Spleen (tissue), 13 donors: Measurements from ENCODE around the gene SLC25A53. TPM values are rescaled to one million over a fixed set of nuclear protein-coding genes. Genes with fewer than 3 reads are reported as not detected.

Experiments
- DNase-seq: peaks from one replicate; pipeline ENCODE4 v3.0.0-alpha.2; 2020
- H3K27ac ChIP-seq, 8 donors: fragments of 200-600 bp; sonication (generic) in 7 of 8; 1 replicate in 4 of 8; 2 replicates in 4 of 8; pipeline versions ENCODE4 v1.5.0 to v1.8.0; 2016 to 2021; ENCODE audit warnings: inconsistent platforms in 4 of 8, mild to moderate bottlenecking in 4 of 8, moderate library complexity in 1 of 8
- H3K27me3 ChIP-seq, 7 donors: fragments of 200-600 bp; sonication (generic) in 6 of 7; replicated peaks in 1 of 7; 1 replicate in 4 of 7; 2 replicates in 3 of 7; pipeline versions ENCODE4 v1.5.0 to v1.8.0; 2016 to 2021; ENCODE audit warnings: inconsistent platforms in 3 of 7, mild to moderate bottlenecking in 1 of 7
- H3K36me3 ChIP-seq, 6 donors: fragments of 200-600 bp; sonication (generic) in 5 of 6; 1 replicate in 4 of 6; 2 replicates in 2 of 6; pipeline versions ENCODE4 v1.5.0 to v1.8.0; 2016 to 2021; ENCODE audit warnings: inconsistent platforms in 2 of 6
- H3K4me1 ChIP-seq, 6 donors: fragments of 200-600 bp; sonication (generic) in 5 of 6; 1 replicate in 3 of 6; 2 replicates in 3 of 6; pipeline versions ENCODE4 v1.5.0 to v1.8.0; 2016 to 2021; ENCODE audit warnings: inconsistent platforms in 3 of 6
- H3K4me3 ChIP-seq, 8 donors: fragments of 200-600 bp; sonication (generic) in 7 of 8; 1 replicate in 4 of 8; 2 replicates in 4 of 8; pipeline versions ENCODE4 v1.5.0 to v1.8.0; 2016 to 2021; ENCODE audit warnings: inconsistent platforms in 4 of 8, mild to moderate bottlenecking in 4 of 8, moderate library complexity in 2 of 8
- H3K9me3 ChIP-seq, 8 donors: fragments of 200-600 bp; sonication (generic) in 7 of 8; 1 replicate in 4 of 8; 2 replicates in 4 of 8; pipeline versions ENCODE4 v1.5.0 to v1.8.0; 2016 to 2021; ENCODE audit warnings: inconsistent platforms in 4 of 8
- POLR2A ChIP-seq, 3 donors: fragments of 450-650 bp; IDR thresholded peaks; one replicate each; pipeline ENCODE4 v1.5.1; 2017; ENCODE audit warnings: antibody characterized with exemption in 3 of 3, mild to moderate bottlenecking in 1 of 3
- POLR2AphosphoS5 ChIP-seq, 3 donors: sonication (generic); formaldehyde crosslinking; IDR thresholded peaks; one replicate each; pipeline ENCODE4 v1.5.1; 2017; ENCODE audit warnings: antibody characterized with exemption in 3 of 3
- WGBS, 5 donors: extraction: QIAGEN DNeasy Blood & Tissue Kit in 3 of 5; methylation state at CpG; one replicate each; pipeline versions ENCODE4 v1.1.5 to v1.1.7; 2013 to 2018; 5-methylcytosine and 5-hydroxymethylcytosine counted together
- intact Hi-C: fragments of 100-400 bp; cut with DNase I; formaldehyde crosslinking; loops from one replicate; pipeline ENCODE4 v1.15.0; 2023; ENCODE audit warnings: low total_unique reads
- long read RNA-seq, 2 donors: transcript quantifications; one replicate each; lab custom pipeline, GENCODE V29; 2026
- polyA plus RNA-seq, 3 donors: library from polyadenylated mRNA; stranded (reverse); fragments of 200-250 nt; gene quantifications; one replicate each; pipeline ENCODE4 v1.2.1, GENCODE V29; 2013
- total RNA-seq, 7 donors: library from RNA; depleted of rRNA in 3 of 7; stranded (reverse); fragments of >200 nt in 3 of 7; fragmentation: NEBNext Ultra II Directional in 4 of 7; extraction: Animal tissue kit (Norgen Biotek cat#: 25700) in 4 of 7; gene quantifications; one replicate each; pipeline versions ENCODE4 v1.1.0 to v1.2.1, GENCODE V29; 2016 to 2021
- TF ChIP-seq, protein P1 (sequence below), 11 experiments: fragments of 200-600 bp in 7 of 11; fragments of 450-650 bp in 4 of 11; sonication (generic) in 4 of 11; IDR thresholded peaks in 8 of 11; conservative IDR thresholded peaks in 3 of 11; 1 replicate in 7 of 11; 2 replicates in 4 of 11; pipeline versions ENCODE4 v1.4.0 to v1.8.0; 2016 to 2021; ENCODE audit warnings: antibody characterized with exemption in 11 of 11, inconsistent platforms in 4 of 11, mild to moderate bottlenecking in 1 of 11
- donor health status: healthy with polysubstance abuse.
- donor health status: DM: no; HTN: no; CAD: no; lungs with moderate emphysema.
- donor health status: DM: no; HTN: no; CAD: no.
- donor health status: Bipolar disorder and iron deficiency.
- donor health status: healthy.
- donor health status: DM: no; HTN: no; CAD: no.
- donor health status: DM: yes; HTN: yes; CAD: no.

Gene SLC25A53, protein sequence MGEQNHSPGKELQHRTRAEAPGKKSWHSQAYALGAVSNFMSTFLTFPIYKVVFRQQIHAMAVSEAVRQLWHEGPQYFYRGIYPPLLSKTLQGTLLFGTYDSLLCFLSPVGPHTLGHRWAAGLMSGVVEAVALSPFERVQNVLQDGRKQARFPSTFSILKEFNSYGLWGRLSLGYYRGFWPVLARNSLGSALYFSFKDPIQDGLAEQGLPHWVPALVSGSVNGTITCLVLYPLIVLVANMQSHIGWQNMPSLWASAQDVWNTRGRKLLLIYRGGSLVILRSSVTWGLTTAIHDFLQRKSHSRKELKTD
- total RNA-seq (10 to 100 TPM; 11.5 to 31.7 (median 15.4) TPM), polyA plus RNA-seq (1 to 10 TPM; 4.5 to 9.3 (median 5.0) TPM)
- long read RNA-seq, donor 1, partial matches to known transcripts = 0 of 2 reads
- long read RNA-seq, donor 1, other reads (novel, unspliced or antisense) = 0 of 2 reads
- long read RNA-seq, donor 2, partial matches to known transcripts = 0 of 2 reads
- long read RNA-seq, donor 2, other reads (novel, unspliced or antisense) = 0 of 2 reads

DNA sequence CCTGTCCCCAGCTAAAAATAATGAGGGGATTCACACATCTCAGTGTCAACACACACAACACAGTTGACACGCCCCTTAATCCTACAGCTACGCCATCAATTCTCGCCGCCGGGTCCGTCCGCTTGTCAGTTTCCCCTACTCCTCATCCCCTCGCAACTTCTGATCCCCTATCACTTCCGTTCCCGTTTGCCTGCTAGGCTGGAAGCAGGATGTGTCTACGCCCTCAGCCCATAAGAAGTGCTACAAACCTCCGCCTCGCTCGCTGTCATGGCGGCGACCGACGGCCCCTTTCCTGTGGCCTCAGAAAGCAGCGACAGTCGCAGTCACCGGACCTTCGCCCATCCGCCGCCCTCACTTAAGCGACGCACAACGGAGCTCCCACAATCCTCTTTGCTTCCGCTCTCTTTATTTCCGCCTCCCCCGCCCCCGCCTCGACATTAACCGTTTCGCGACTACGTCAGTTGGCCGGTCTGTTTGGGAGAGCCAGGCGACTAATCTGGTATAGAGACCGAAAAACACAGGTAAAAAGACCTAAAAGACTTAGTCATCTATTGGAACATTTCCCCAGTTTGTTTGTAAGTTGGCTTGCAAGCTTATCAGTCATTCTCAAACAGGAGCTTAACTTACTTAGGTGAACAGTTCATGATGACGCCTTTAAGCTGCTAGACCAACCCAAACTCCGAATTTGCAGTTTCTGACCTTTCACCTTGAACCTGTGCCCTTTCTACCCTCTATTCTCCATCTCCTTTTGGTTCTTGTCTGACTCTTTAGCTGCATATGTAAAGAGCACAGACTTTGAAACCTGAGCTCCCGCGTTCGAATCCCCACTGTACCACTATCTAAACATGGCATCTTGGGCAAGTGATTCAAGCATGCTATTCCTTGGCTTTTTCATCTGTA lies at the start of gene SLC25A53:
SLC25A53 (minus strand) TSS at position 380 of the 900 bp plus-strand sequence. CDS start 51,752 bp downstream, outside the sequence.
- Histone ChIP-seq H3K4me3 (peak within 1 kb of the TSS; percentile 35 to 73 (median 46)), H3K27me3 (no peaks in the 10 kb centered on the region), H3K36me3 (no peaks in the 10 kb centered on the region), H3K4me1 (peaks cover 5 to 33% (median 13%) of the 10 kb centered on the region in 6 donors), H3K9me3 (no peaks in the 10 kb centered on the region), H3K27ac (peak within 1 kb of the TSS; percentile 63 to 95 (median 92))
- 0 to 43% (median 2%) methylated on average over 16 to 44 of the region's 44 CpGs for WGBS, 5 donors
- peak; percentile 92 for DNase-seq
- TF ChIP-seq POLR2AphosphoS5 (IDR thresholded peaks at IDR 0.05) = peak; percentile 85 to 92 (median 91)
- peak in 2 of 3 donors; percentile 22 to 38 for TF ChIP-seq POLR2A (IDR thresholded peaks at IDR 0.05)
- TF ChIP-seq, protein P1, sequence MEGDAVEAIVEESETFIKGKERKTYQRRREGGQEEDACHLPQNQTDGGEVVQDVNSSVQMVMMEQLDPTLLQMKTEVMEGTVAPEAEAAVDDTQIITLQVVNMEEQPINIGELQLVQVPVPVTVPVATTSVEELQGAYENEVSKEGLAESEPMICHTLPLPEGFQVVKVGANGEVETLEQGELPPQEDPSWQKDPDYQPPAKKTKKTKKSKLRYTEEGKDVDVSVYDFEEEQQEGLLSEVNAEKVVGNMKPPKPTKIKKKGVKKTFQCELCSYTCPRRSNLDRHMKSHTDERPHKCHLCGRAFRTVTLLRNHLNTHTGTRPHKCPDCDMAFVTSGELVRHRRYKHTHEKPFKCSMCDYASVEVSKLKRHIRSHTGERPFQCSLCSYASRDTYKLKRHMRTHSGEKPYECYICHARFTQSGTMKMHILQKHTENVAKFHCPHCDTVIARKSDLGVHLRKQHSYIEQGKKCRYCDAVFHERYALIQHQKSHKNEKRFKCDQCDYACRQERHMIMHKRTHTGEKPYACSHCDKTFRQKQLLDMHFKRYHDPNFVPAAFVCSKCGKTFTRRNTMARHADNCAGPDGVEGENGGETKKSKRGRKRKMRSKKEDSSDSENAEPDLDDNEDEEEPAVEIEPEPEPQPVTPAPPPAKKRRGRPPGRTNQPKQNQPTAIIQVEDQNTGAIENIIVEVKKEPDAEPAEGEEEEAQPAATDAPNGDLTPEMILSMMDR (IDR thresholded peaks at IDR 0.05 in 8 of 11, conservative IDR thresholded peaks at IDR 0.05 in 3 of 11) = no peak
- intact Hi-C loops = no loop called here

GRCh38 chrX:104205548-104205947 lies 48.7 kb upstream of the SLC25A53 start:
- Histone ChIP-seq H3K4me1 (no peaks in the 10 kb centered on the region), H3K27ac (no peak overlapping the region), H3K4me3 (no peak overlapping the region), H3K36me3 (peaks cover 0 to 21% (median 0%) of the 10 kb centered on the region in 6 donors), H3K9me3 (no peaks in the 10 kb centered on the region), H3K27me3 (peaks cover 0 to 5% (median 0%) of the 10 kb centered on the region in 7 donors)
- TF ChIP-seq POLR2AphosphoS5 (IDR thresholded peaks at IDR 0.05) = no peak
- TF ChIP-seq, protein P1 (IDR thresholded peaks at IDR 0.05 in 8 of 11, conservative IDR thresholded peaks at IDR 0.05 in 3 of 11) = no peak
- no peak for TF ChIP-seq POLR2A (IDR thresholded peaks at IDR 0.05)
- WGBS, 5 donors = 71 to 97% (median 90%) methylated on average over 5 of the region's 5 CpGs
- no peak for DNase-seq
- intact Hi-C loops = no loop called here

- DNase-seq = no peak
- Histone ChIP-seq H3K9me3 (no peaks in the 10 kb centered on the region), H3K36me3 (peaks cover 0 to 54% (median 8%) of the 10 kb centered on the region in 6 donors), H3K4me1 (no peaks in the 10 kb centered on the region), H3K4me3 (no peak overlapping the region), H3K27ac (no peak overlapping the region), H3K27me3 (no peaks in the 10 kb centered on the region)
- intact Hi-C loops = no loop called here
- 88 to 100% (median 97%) methylated on average over 1 of the region's 1 CpG for WGBS, 5 donors
- TF ChIP-seq, protein P1 (IDR thresholded peaks at IDR 0.05 in 8 of 11, conservative IDR thresholded peaks at IDR 0.05 in 3 of 11) = peak in 10 of 11 experiments; percentile 7 to 77 (median 65)
- TF ChIP-seq POLR2A (IDR thresholded peaks at IDR 0.05) = no peak
These were observed 38.8 kb upstream of the SLC25A53 start for GRCh38 chrX:104195489-104196084.
